ENCODE results near the gene ADGRF3.
A peak's percentile ranks its signal among the peaks of the same experiment; 100 is the strongest.
"Not testable (repeated sequence)": the region's sequence is repeated elsewhere in the genome, so short reads cannot be mapped to it uniquely, and the experiment has no call there.

ADGRF3 gene

GRCh38 chr2:26316845-26317244 lies 29.7 kb downstream of the ADGRF3 start:
- DNase-seq (ENCODE audit: low read depth), result peak; percentile 20

- DNase-seq (ENCODE audit: low read depth), result no peak
Observed at GRCh38 chr2:26316041-26316440, 30.5 kb downstream of the ADGRF3 start.

GRCh38 chr2:26314243-26314642 lies 32.3 kb downstream of the ADGRF3 start:
- no peak for DNase-seq (ENCODE audit: low read depth)

- no peak for DNase-seq (ENCODE audit: low read depth)
Observed at GRCh38 chr2:26313446-26313845, 33.1 kb downstream of the ADGRF3 start.

DNA sequence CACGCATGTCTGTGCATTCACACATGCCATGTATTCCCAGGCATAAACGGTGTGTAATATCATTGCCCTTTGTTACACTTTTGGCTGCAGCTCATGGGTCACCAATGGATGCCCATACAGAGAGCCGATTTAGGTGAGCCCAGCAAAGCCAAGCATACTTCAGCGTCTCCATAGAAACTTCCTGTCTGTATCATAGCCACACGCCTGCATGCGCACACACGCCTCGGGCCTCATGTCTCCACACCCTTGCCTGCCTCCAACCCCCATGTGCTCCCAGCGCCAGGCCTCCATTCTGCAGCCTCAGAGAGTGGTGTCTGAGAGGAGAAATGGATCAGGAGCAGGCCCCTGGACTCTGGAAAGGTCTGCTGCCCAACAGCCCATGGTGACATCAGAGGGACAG lies 34.1 kb downstream of the ADGRF3 start:
- no peak for DNase-seq (ENCODE audit: low read depth)

DNA sequence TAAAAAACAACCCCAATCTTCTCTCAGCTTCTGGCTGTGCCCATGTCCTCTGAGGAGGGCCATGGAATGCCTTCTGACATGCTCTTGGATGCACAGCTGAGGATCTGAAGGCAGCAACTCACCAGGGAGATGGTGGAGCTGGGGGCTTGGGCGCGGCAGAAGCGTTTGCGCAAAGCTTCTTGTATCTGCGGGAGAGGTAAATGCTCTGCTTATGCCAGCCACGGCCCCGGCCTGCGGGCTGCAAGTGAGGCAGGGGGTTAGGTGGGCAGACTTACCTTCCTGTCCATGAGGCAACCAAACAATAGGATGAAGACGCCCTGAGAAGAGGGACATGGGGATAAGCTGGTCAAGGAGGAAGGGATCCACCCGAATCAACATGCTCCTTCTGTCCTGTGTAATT lies 36.7 kb downstream of the ADGRF3 start:
- DNase-seq (ENCODE audit: low read depth), result no peak

DNA sequence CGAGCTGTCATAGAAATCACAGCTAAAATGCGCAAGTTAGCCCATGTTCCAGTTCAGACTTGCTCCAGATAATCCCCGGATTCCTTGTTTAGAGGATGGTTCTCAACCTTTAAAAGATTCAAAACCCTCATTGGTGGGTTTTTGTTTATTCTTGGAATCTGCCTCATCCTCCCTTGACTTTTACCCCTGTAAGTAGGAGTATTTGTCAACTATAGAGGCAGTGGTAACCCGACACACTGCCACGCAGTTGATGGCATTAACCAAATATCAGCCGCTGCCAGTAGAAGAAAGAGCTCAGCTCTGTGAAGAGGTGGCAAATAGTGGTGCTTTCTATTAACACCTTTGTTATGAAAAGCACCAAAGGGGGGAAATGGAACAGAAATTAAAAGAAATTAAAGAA lies 41.0 kb downstream of the ADGRF3 start:
- DNase-seq (ENCODE audit: low read depth), result no peak

- not testable (repeated sequence) for DNase-seq (ENCODE audit: low read depth)
Observed at GRCh38 chr2:26305094-26305493, 41.5 kb downstream of the ADGRF3 start.

GRCh38 chr2:26302846-26303245 lies 43.7 kb downstream of the ADGRF3 start:
- no peak for DNase-seq (ENCODE audit: low read depth)

DNA sequence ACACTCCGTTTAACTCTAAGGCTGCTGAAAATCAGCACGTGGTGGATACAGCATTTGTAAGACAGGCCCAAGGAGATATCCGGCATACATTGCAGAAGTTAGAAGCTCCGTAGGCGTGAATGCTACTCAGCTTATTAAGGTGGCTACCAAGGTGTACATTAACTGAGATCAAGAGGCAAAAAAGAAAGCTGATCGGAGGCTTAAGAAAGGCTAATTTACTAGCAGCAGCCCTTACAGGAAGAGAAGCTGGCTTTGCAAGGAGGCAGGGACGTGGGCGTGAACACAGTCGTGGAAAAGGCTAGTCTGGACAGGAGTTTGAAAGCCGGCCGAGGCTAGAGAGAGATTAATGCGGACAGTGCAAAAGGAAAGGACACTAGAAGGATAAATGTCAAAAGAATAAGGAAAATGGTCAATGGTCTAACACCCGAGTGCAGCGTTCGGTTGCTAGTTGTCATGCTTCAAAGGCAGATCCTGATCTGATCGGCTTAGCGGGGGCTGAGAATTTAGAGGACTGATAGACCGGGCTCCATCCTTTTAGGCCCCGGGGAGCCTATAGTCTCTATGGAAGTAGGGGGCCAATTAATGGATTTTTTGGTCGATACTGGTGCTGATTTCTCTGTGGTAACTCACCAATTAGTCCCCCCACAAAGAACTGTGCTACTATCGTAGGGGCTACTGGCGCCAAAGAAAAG lies 46.2 kb downstream of the ADGRF3 start:
- DNase-seq (ENCODE audit: low read depth), result no peak

- DNase-seq (ENCODE audit: low read depth), result no peak
Observed at GRCh38 chr2:26299471-26300101, 47.0 kb downstream of the ADGRF3 start.

DNA sequence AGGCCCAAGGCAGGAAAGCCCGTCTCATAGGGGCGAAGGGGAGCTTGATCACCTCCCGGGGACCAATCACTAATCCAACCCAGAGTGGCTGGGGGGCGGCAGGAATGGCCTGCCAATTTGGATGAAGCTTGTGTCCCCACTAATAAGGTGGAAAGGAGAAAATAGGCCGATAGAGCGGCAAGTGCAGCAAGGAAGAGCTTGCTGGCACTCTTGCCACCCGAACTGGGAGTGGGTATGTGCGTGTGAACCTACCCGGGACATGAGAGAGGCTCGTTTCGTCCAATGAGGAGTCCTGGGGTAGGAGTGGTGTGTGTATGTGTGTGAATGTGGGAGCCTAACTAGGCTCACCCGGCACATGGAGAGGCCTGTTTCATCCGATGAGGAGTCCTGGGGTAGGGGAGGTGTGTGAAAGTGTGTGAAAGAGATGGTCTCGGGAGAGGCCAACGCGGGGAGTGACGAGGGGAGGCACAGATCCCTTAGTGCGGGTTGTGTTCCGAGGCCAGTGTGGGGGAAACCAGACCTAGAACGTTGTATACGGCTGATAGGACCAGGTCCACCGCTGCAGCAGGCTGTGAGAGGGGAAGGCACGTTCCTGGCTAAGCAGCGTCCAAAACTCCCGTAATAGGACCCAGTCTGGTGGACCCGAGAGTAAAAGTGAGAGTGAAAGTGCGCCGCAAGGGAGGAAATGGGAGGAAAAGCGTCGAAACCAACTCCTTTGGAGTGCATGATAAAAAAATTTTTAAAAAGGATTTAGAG lies 47.8 kb downstream of the ADGRF3 start:
- no peak for DNase-seq (ENCODE audit: low read depth)

- DNase-seq (ENCODE audit: low read depth), result no peak
Observed at GRCh38 chr2:26298286-26298637, 48.3 kb downstream of the ADGRF3 start.

DNA sequence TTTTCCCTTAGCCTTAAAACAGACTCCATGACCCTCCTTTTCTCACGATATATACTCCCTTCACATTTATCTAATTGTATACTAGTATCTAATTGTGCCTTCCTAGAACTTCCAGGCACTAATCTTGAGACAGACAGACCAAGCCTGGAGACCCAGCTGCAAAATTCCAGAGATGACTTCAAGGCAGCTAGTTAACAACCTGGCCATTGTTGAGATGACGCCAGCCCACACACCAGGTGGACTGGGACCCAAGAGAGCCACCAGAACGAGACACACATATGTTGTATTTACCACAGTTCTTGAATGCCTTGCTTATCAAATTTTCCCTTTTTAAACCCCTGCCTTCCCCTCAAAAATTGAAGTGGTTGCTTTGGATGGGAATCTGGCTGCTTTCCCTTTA lies 49.5 kb downstream of the ADGRF3 start:
- no peak for DNase-seq (ENCODE audit: low read depth)

DNA sequence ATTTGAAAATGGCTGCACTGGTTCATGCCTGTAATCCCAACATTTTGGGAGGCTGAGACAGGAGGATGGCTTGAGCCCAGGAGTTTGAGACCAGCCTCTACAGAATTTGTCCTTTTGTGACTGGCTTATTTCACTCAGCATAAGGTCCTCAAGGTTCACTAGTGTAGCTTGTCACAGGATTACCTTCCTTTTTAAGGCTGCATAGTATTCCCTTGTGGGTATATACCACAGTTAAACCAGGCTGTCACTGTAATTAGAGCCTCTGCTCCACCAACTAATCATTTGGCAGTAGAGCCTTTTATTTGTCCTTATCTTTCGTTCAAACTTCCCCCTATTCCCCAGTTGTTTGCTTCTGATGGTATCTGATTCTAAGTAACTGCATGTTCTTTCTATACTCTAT lies 51.1 kb downstream of the ADGRF3 start:
- DNase-seq (ENCODE audit: low read depth), result no peak

- DNase-seq (ENCODE audit: low read depth), result no peak
Observed at GRCh38 chr2:26292646-26293045, 53.9 kb downstream of the ADGRF3 start.

- no peak for DNase-seq (ENCODE audit: low read depth)
Observed at GRCh38 chr2:26290001-26290400, 56.6 kb downstream of the ADGRF3 start.

- DNase-seq (ENCODE audit: low read depth), result no peak
Observed at GRCh38 chr2:26285931-26286330, 60.7 kb downstream of the ADGRF3 start.

GRCh38 chr2:26284132-26284531 lies 62.5 kb downstream of the ADGRF3 start:
- no peak for DNase-seq (ENCODE audit: low read depth)

DNA sequence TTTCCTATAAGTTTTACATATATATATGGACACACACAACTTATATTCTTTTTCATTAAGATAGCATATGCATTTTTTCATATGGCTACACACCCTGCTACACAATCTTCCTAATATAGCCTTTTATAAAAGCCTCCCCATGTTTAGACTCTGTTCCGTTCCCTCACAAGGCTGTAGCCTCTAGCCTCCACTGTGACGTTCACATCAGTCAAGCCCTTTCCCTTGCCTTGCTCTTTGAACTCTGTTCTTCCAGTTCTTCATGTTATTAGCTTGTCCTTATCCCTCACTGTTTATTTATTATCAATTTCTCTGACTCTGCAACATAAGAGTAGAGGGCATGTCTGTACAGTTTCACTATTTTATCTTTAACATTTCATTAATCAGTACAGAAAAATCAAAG lies 63.0 kb downstream of the ADGRF3 start:
- DNase-seq (ENCODE audit: low read depth), result no peak

- DNase-seq (ENCODE audit: low read depth), result no peak
Observed at GRCh38 chr2:26281226-26281625, 65.4 kb downstream of the ADGRF3 start.

- DNase-seq (ENCODE audit: low read depth), result no peak
Observed at GRCh38 chr2:26279886-26280285, 66.7 kb downstream of the ADGRF3 start.

GRCh38 chr2:26276484-26277227 lies 69.9 kb downstream of the ADGRF3 start:
- no peak for DNase-seq (ENCODE audit: low read depth)

All from CMK (cell line).